ENCODE data around the gene LAMC3.

Gene LAMC3

GRCh38 chr9:131126059-131126426, 117.1 kb downstream of the LAMC3 start:
- DNase-seq = no peak

- DNase-seq = no peak
Observed at GRCh38 chr9:131129183-131129582, 120.2 kb downstream of the LAMC3 start.

- no peak for DNase-seq
Observed at GRCh38 chr9:131138676-131139075, 129.7 kb downstream of the LAMC3 start.

- no peak for DNase-seq
Observed at GRCh38 chr9:131140112-131140511, 131.1 kb downstream of the LAMC3 start.

GRCh38 chr9:131140550-131140949, 131.6 kb downstream of the LAMC3 start:
- DNase-seq = no peak

- DNase-seq = no peak
Observed at GRCh38 chr9:131142160-131142559, 133.2 kb downstream of the LAMC3 start.

Data from CD4-positive, alpha-beta T cell treated with Interferon gamma for 1 hour (primary cell).